SK-N-MC (cell line): ENCODE results near the gene OR5H14.
"Not testable (repeated sequence)": the region's sequence is repeated elsewhere in the genome, so short reads cannot be mapped to it uniquely, and the experiment has no call there.

ENCODE experiments used
- DNase-seq: peaks from one replicate; pipeline ENCODE4 v3.0.0-alpha.2; 2011; ENCODE audit warnings: low read depth, low spot score
- H3K27ac ChIP-seq: fragments of 200-600 bp; sonication (generic); 2 replicates; pipeline ENCODE4 v1.5.1; 2016; ENCODE audit warnings: mixed run types
- H3K36me3 ChIP-seq: fragments of 200-600 bp; sonication (generic); 2 replicates; pipeline ENCODE4 v1.6.1; 2017; ENCODE audit warnings: antibody characterized with exemption, low read length, mixed read lengths; ENCODE audit not compliant: insufficient read depth
- H3K4me3 ChIP-seq: fragments of 200-600 bp; sonication (generic); 2 replicates; pipeline ENCODE4 v1.5.1; 2016
- H3K9ac ChIP-seq: fragments of 200-600 bp; sonication (generic); 2 replicates; pipeline ENCODE4 v1.8.0; 2017; ENCODE audit warnings: mixed run types, mixed read lengths; ENCODE audit not compliant: insufficient read length
- H3K9me3 ChIP-seq: fragments of 200-600 bp; sonication (generic); 2 replicates; pipeline ENCODE4 v1.6.1; 2017; ENCODE audit warnings: low read depth, mild to moderate bottlenecking, antibody characterized with exemption, low read length, moderate library complexity, mixed read lengths
- EZH2 ChIP-seq: fragments of 200-600 bp; sonication (generic); IDR thresholded peaks from one replicate; pipeline ENCODE4 v1.6.1; 2017; ENCODE audit warnings: antibody characterized with exemption
- FOXP2 ChIP-seq: optimal IDR thresholded peaks from 2 replicates; pipeline ENCODE3; 2011; ENCODE audit warnings: mild to moderate bottlenecking, moderate library complexity; ENCODE audit not compliant: insufficient read depth; ENCODE audit errors: extremely low read length, control extremely low read depth
- POLR2AphosphoS5 ChIP-seq: IDR thresholded peaks from 2 replicates; pipeline ENCODE4 v1.6.1; 2012; ENCODE audit warnings: mild to moderate bottlenecking, low read depth, low read length, borderline replicate concordance

The OR5H14 gene

GRCh38 chr3:98147179-98147578 is at the start of gene OR5H14:
Gene OR5H14 (plus strand): TSS chr3:98147479. CDS start chr3:98149386, 1,907 bp downstream.
- H3K9me3 ChIP-seq, result no peaks in the 10 kb centered on the region
- no peak for DNase-seq
- TF ChIP-seq POLR2AphosphoS5 (no peak), FOXP2 (no peak)
- H3K36me3 ChIP-seq, result no peaks in the 10 kb centered on the region
- H3K27ac ChIP-seq, result no peak within 1 kb of the TSS
- H3K9ac ChIP-seq, result no peak within 1 kb of the TSS
- no peak within 1 kb of the TSS for H3K4me3 ChIP-seq

GRCh38 chr3:98099848-98100247 is 47.4 kb upstream of the OR5H14 start:
- Histone ChIP-seq H3K9me3 (no peaks in the 10 kb centered on the region), H3K36me3 (no peaks in the 10 kb centered on the region), H3K9ac (no peak overlapping the region), H3K27ac (no peak overlapping the region), H3K4me3 (no peak overlapping the region)
- TF ChIP-seq POLR2AphosphoS5, result no peak
- TF ChIP-seq EZH2, result no peak
- DNase-seq, result no peak

GRCh38 chr3:98108162-98108561 is 39.1 kb upstream of the OR5H14 start:
- Histone ChIP-seq H3K4me3 (no peak overlapping the region), H3K9me3 (no peaks in the 10 kb centered on the region), H3K36me3 (no peaks in the 10 kb centered on the region), H3K9ac (no peak overlapping the region), H3K27ac (no peak overlapping the region)
- DNase-seq, result no peak
- TF ChIP-seq EZH2 (no peak), POLR2AphosphoS5 (no peak), FOXP2 (no peak)

- Histone ChIP-seq H3K9me3 (no peaks in the 10 kb centered on the region), H3K9ac (no peak overlapping the region), H3K36me3 (no peaks in the 10 kb centered on the region), H3K27ac (no peak overlapping the region), H3K4me3 (no peak overlapping the region)
- TF ChIP-seq EZH2 (no peak), POLR2AphosphoS5 (no peak), FOXP2 (no peak)
- peak; percentile 6 for DNase-seq
Observed at GRCh38 chr3:98109807-98110549, 37.3 kb upstream of the OR5H14 start.

- Histone ChIP-seq H3K9me3 (no peaks in the 10 kb centered on the region), H3K36me3 (no peaks in the 10 kb centered on the region), H3K27ac (no peak overlapping the region), H3K4me3 (no peak overlapping the region), H3K9ac (no peak overlapping the region)
- no peak for DNase-seq
- no peak for TF ChIP-seq EZH2
- no peak for TF ChIP-seq POLR2AphosphoS5
- TF ChIP-seq FOXP2, result no peak
Observed at GRCh38 chr3:98110550-98110908, 36.8 kb upstream of the OR5H14 start.

- no peak overlapping the region for H3K27ac ChIP-seq
- H3K9ac ChIP-seq, result no peak overlapping the region
- no peak for TF ChIP-seq EZH2
- no peak for TF ChIP-seq POLR2AphosphoS5
- no peak for TF ChIP-seq FOXP2
- no peak overlapping the region for H3K4me3 ChIP-seq
- H3K9me3 ChIP-seq, result no peaks in the 10 kb centered on the region
- H3K36me3 ChIP-seq, result no peaks in the 10 kb centered on the region
- no peak for DNase-seq
Observed at GRCh38 chr3:98114264-98114663, 33.0 kb upstream of the OR5H14 start.

- Histone ChIP-seq H3K9ac (no peak overlapping the region), H3K27ac (no peak overlapping the region), H3K9me3 (no peaks in the 10 kb centered on the region), H3K36me3 (no peaks in the 10 kb centered on the region), H3K4me3 (no peak overlapping the region)
- TF ChIP-seq EZH2, result no peak
- no peak for TF ChIP-seq POLR2AphosphoS5
- no peak for TF ChIP-seq FOXP2
- no peak for DNase-seq
Observed at GRCh38 chr3:98115717-98116116, 31.6 kb upstream of the OR5H14 start.

GRCh38 chr3:98130421-98130820 is 16.9 kb upstream of the OR5H14 start, which contains the start of gene OR5H1:
Gene OR5H1 (plus strand): TSS chr3:98130721. CDS start chr3:98132698, 1,977 bp downstream.
- TF ChIP-seq EZH2 (no peak), POLR2AphosphoS5 (no peak), FOXP2 (no peak)
- H3K4me3 ChIP-seq, result no peak within 1 kb of the TSS
- no peak for DNase-seq
- H3K9ac ChIP-seq, result no peak within 1 kb of the TSS
- no peak within 1 kb of the TSS for H3K27ac ChIP-seq
- H3K36me3 ChIP-seq, result no peaks in the 10 kb centered on the region
- H3K9me3 ChIP-seq, result no peaks in the 10 kb centered on the region

- no peak for DNase-seq
- Histone ChIP-seq H3K4me3 (no peak overlapping the region), H3K36me3 (no peaks in the 10 kb centered on the region), H3K9ac (no peak overlapping the region), H3K9me3 (no peaks in the 10 kb centered on the region), H3K27ac (no peak overlapping the region)
- TF ChIP-seq EZH2 (no peak), FOXP2 (no peak), POLR2AphosphoS5 (no peak)
Observed at GRCh38 chr3:98136631-98137030, 10.6 kb upstream of the OR5H14 start.

GRCh38 chr3:98137826-98138557 is 9.3 kb upstream of the OR5H14 start:
- not testable (repeated sequence) for DNase-seq, H3K27ac ChIP-seq, H3K9ac ChIP-seq, H3K4me3 ChIP-seq, H3K9me3 ChIP-seq, H3K36me3 ChIP-seq
